NCI-H748 treated with DMSO at 0.1 percent for 48 hours (cell line): ENCODE results near the gene MAP7D2.
A peak's percentile ranks its signal among the peaks of the same experiment; 100 is the strongest.
"Not testable (repeated sequence)": the region's sequence is repeated elsewhere in the genome, so short reads cannot be mapped to it uniquely, and the experiment has no call there.

Experiments used
- DNase-seq: peaks from one replicate; lab custom pipeline; 2025; lab: John Stamatoyannopoulos, UW

MAP7D2 gene

GRCh38 chrX:20116577-20117240 lies at the start of gene MAP7D2:
Gene MAP7D2, minus strand, starts transcription at chrX:20116907. Its CDS starts 28 bp downstream, at chrX:20116879.
- no peak for DNase-seq

DNA sequence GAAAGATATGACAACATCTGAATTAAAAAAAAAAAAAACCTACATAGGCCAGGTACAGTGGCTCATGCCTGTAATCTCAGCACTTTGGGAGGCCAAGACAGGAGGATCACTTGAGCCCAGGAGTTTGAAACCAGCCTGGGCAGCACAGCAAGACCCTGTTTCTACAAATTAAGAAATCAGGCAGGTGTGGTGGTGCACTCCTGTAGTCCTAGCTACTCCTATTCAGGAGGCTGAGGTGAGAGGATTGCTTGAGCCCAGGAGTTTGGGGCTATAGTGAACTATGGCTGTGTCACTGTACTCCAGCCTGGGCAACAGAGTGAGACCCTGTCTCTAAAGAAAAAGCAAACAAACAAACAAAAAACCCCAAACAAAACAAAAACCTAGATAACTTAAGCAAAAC lies 45.8 kb upstream of the MAP7D2 start:
- DNase-seq = not testable (repeated sequence)

DNA sequence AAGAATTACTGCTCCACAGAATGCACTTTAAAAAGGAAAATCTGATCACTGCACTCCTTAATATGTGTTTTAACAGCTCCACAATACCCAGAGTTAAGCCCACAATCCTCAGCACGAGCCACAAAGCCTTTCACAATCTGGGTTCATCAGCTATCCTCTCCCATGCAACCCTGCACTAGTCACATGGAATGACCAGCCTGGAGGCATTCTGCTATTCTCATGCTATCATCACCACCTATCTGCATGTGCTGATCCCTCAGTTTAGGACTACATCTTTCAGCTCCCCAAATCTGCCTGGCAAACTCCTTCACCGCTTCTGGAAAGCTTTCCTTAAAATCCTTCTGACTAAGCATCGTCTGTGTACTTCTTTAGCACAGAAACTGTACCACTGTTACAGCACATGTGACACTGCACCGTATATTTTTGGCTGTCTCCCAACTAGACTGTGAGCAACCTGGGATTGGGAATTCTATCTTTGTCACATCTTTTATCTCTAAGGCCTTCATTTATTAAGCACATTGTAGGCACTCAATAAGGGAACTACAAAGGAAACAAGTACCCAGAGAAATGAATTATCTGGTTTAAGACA lies 43.2 kb upstream of the MAP7D2 start:
- DNase-seq = no peak

- DNase-seq = no peak
Observed at GRCh38 chrX:20151689-20152088, 35.0 kb upstream of the MAP7D2 start.

DNA sequence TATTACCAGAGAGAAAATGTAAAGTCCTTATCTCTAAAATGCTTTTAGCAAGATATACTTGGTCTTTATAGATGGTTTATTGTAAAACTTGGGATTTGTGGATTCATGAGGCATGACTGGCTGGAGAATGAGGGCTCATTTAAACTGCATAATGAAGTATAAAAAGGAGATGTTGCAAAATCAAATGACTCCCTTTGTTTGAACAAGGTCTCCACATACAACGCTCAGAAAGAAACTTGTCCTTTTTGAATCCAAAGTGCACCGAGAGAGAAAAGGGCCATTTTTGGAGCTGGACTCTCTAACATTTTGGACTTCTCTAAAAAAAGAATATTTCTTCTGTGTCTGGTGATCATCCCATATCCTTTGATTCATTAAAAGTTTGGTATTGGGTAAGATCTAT lies 32.6 kb upstream of the MAP7D2 start:
- no peak for DNase-seq

DNA sequence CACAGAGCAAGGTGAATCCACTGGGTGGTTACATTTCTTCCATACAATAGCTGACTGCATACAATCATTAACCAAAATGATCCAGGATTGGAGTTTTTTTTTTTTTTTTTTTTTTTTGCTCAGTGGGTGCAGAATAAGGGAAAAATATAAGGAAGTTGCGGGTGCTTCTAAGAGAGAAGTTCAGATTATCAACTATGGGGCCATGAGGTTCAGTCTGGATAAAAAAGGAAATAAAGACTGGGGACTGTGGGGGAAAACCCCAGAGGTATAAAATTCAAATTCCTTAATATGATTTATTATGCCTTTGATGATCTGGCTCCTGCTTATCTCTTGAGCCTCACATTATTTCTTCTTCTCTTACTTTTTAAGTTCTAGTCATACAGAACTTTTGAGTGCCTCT lies 30.9 kb upstream of the MAP7D2 start:
- DNase-seq = no peak

DNA sequence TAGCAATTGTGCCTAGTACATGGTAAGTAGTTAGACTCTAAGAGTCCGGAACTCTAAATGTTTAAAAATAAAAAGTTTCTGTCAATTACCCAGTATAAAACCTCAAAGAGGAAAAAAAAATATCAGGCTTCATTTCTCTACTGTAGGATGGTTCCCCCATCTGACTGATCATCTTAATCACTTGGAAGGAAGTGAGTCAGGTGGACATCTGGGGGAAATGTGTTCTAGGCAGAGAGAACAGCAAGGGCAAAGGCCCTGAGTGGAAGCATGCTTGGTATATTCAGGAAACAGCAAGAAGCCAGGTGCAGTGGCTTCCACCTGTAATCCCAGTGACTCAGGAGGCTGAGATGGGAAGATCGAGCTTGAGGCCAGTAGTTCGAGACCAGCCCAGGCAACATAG lies 27.8 kb upstream of the MAP7D2 start:
- DNase-seq = no peak

- no peak for DNase-seq
Observed at GRCh38 chrX:20143561-20143960, 26.9 kb upstream of the MAP7D2 start.

- DNase-seq = no peak
Observed at GRCh38 chrX:20143111-20143510, 26.4 kb upstream of the MAP7D2 start.

DNA sequence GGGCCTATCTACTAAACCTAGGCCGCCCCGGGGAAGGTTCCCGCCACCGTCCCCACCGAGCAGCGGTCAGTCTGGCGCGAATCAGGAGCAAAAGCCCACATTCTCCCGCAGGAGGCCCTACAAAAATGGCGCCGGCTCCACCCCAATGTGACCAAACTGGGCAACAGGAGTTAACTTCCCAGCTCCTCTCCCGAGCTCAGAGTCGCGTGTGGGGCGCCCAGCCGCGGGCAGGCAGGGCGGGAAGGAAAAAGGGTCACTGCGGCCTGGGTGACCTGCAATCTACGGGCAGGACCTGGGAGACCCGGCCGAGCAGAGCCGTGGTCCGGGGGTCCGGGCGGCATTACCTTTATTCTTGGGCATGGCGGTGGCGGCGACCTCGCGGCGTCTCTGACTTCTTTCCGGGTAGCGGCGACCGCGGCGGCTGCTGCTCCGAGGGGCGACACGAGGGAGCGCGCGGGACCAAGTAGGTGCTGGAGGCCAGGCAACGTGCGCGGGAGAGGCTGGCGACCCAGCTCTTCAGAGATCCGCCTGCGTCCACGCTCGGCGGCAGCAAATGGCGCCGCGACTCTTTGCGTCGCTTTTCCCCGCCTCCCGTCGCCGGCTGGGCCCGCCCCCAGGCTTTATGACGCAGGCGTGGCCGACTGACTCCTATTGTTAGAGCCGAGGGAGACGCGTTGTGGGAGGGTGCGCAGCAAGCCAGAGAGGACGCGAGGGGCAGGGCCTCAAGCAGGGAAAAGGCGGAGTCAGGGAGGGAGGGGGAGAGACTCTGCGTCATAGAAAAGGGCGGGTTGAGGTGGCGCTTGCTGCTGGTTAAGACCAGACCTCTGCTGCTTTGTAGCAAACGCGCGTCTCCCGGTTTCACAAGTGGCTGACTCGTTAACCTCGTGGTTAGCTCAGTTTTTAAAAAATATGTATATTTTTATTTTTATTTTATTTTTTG lies 24.8 kb upstream of the MAP7D2 start, which contains the start of gene EIF1AX:
TSS of gene EIF1AX (minus strand) at position 558 of the 940 bp plus-strand sequence. CDS start at position 360, 198 bp downstream.
- DNase-seq = peak; percentile 90

- DNase-seq = no peak
Observed at GRCh38 chrX:20140420-20140819, 23.7 kb upstream of the MAP7D2 start.

DNA sequence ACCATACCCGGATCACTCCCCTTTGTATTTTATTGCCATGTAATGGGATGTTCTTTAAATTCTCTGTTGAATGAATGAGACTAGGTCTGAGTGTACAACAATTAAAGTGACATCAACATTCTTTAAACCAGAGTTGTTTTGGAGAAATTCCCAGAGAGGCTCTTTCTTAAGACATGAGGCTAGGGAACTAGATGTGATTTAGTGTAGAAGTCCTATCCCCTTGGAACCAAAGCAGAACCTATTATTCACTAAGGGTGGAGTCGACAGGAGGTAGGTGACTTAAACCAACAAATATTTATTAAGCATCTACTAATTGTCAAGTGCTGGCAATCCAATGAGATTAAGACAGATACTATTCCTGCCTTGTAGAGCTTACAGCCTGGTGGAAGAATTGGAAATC lies 23.3 kb upstream of the MAP7D2 start:
- no peak for DNase-seq

- DNase-seq = no peak
Observed at GRCh38 chrX:20135944-20136343, 19.2 kb upstream of the MAP7D2 start.

DNA sequence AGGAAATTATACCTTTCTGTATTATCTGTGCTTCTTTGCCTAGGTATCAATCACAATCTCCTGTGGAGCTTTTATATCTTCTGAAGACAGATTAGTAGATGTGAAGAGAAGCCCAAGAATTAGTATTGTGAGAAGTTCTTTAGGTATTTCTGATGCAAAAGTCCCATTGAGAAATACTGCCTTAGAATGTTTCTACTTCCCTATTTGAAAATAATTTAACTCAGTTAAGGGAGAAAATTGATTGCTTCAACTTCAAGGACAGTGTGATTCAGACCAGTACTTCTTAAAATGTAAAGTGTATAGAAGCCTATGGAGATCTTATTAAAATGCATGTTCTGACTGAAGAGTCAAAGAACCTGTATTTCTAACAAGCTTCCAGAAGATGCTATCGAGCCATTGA lies 16.0 kb upstream of the MAP7D2 start:
- no peak for DNase-seq

DNA sequence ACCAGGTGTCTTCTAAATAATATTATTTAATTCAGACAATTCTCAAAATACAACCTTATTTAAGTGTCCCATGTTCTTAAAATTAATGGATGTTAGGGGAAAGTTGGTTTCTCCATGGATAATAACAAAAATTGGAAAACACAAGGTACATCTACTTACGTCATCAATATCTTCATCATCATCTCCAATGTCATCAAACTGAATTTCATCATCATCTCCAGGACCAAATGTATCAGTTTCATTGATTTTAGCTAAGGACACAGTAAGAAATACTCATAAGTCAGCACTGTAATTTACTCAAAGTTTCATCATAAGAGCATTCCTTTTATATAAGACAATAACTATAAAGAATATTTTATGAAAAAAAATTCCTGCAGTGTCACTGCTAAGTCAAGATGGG lies 13.7 kb upstream of the MAP7D2 start:
- no peak for DNase-seq

- DNase-seq = no peak
Observed at GRCh38 chrX:20129547-20129946, 12.8 kb upstream of the MAP7D2 start.

- no peak for DNase-seq
Observed at GRCh38 chrX:20128670-20129069, 12.0 kb upstream of the MAP7D2 start.

GRCh38 chrX:20127440-20127839 lies 10.7 kb upstream of the MAP7D2 start:
- not testable (repeated sequence) for DNase-seq

GRCh38 chrX:20126833-20127232 lies 10.1 kb upstream of the MAP7D2 start:
- DNase-seq = not testable (repeated sequence)

GRCh38 chrX:20124964-20125363 lies 8.3 kb upstream of the MAP7D2 start:
- DNase-seq = no peak

GRCh38 chrX:20118065-20118824 lies 1.5 kb upstream of the MAP7D2 start:
- DNase-seq = no peak

- DNase-seq = no peak
Observed at GRCh38 chrX:20116087-20116576, 575 bp downstream of the MAP7D2 start.
